ENCODE data around the gene DIP2B. TPM values are rescaled to one million over a fixed set of nuclear protein-coding genes. Genes with fewer than 3 reads are reported as not detected.

The DIP2B gene
- total RNA-seq, 3 donors from 2014 or later: 28.3 to 39.8 (median 34.7) TPM

- no peak overlapping the region for H3K4me3 ChIP-seq
- TF ChIP-seq CTCF (IDR thresholded peaks at IDR 0.05): no peak
- DNase-seq (no peak), ATAC-seq (no peak)
- H3K9me3 ChIP-seq: no peaks in the 10 kb centered on the region
- no peaks in the 10 kb centered on the region for H3K4me1 ChIP-seq (ENCODE audit: low read depth)
- H3K36me3 ChIP-seq (ENCODE audit: low read depth): peaks cover under 1% of the 10 kb centered on the region
- intact Hi-C loops (cut with DNase I, micrococcal nuclease): no loop called here
These were observed 229.9 kb downstream of the DIP2B start for GRCh38 chr12:50734409-50735263.

GRCh38 chr12:50739611-50740010 is 234.8 kb downstream of the DIP2B start:
- H3K4me1 ChIP-seq (ENCODE audit: low read depth): no peaks in the 10 kb centered on the region
- DNase-seq (no peak), ATAC-seq (no peak)
- TF ChIP-seq CTCF (IDR thresholded peaks at IDR 0.05): no peak
- intact Hi-C loops (cut with DNase I, micrococcal nuclease): no loop called here
- no peak overlapping the region for H3K4me3 ChIP-seq
- H3K9me3 ChIP-seq: no peaks in the 10 kb centered on the region
- peaks cover 6% of the 10 kb centered on the region for H3K36me3 ChIP-seq (ENCODE audit: low read depth)

DNA sequence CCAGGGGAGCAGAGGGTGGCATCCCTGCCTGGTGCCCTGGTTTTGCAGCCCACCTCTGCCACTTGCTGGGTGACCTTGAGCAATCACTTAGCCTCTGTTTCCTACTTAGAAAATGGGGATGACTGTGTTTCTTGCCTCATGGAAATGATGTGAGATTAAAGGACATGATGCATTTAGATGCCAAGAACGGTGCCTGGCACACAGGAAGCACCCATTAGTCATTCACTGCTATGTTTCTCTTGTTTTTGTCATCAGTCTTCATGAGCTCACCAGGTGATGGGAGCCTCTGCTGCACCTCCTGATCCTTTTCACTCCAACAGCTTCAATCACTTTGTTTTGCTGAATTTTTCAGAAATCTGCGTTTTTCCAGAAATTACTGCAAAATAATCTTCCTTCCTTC is 235.5 kb downstream of the DIP2B start:
- no peak overlapping the region for H3K4me3 ChIP-seq
- DNase-seq (no peak), ATAC-seq (no peak)
- H3K36me3 ChIP-seq (ENCODE audit: low read depth): peaks cover 6% of the 10 kb centered on the region
- H3K4me1 ChIP-seq (ENCODE audit: low read depth): no peaks in the 10 kb centered on the region
- H3K9me3 ChIP-seq: no peaks in the 10 kb centered on the region
- TF ChIP-seq CTCF (IDR thresholded peaks at IDR 0.05): no peak
- intact Hi-C loops (cut with DNase I, micrococcal nuclease): no loop called here

DNA sequence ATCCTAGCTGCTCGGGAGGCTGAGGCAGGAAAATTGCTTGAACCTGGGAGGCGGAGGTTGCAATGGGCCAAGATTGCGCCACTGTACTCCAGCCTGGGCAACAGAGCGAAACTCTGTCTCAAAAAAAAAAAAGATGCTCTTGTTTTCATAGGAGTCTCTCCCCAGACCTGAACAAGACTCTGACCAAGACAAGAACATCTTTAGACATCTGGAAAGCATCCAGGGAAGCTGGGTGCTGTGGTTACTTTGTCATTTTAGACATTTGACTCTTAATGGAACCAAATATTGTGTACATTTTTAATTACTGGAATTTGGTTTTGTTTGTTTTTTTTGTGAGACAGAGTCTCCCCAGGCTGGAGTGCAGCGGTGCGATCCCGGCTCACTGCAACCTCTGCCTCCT is 238.0 kb downstream of the DIP2B start:
- no peak for ATAC-seq
- peaks cover 6% of the 10 kb centered on the region for H3K36me3 ChIP-seq (ENCODE audit: low read depth)

GRCh38 chr12:50745861-50746260 is 241.1 kb downstream of the DIP2B start:
- DNase-seq: no peak
- Histone ChIP-seq H3K36me3 (ENCODE audit: low read depth) (no peaks in the 10 kb centered on the region), H3K4me3 (no peak overlapping the region), H3K4me1 (ENCODE audit: low read depth) (no peaks in the 10 kb centered on the region), H3K9me3 (no peaks in the 10 kb centered on the region)
- no peak for ATAC-seq
- intact Hi-C loops (cut with DNase I, micrococcal nuclease): no loop called here
- no peak for TF ChIP-seq CTCF (IDR thresholded peaks at IDR 0.05)

More for the DNA sequence above, 238.0 kb downstream of the DIP2B start:
- H3K4me1 ChIP-seq (ENCODE audit: low read depth): no peaks in the 10 kb centered on the region
- no peaks in the 10 kb centered on the region for H3K9me3 ChIP-seq
- DNase-seq: no peak
- H3K4me3 ChIP-seq: no peak overlapping the region
- intact Hi-C loops (cut with DNase I, micrococcal nuclease): no loop called here
- no peak for TF ChIP-seq CTCF (IDR thresholded peaks at IDR 0.05)
